ENCODE results near the gene ITGA7. TPM values are rescaled to one million over a fixed set of nuclear protein-coding genes. Genes with fewer than 3 reads are reported as not detected.
A peak's percentile ranks its signal among the peaks of the same experiment; 100 is the strongest.
"Not testable (repeated sequence)": the region's sequence is repeated elsewhere in the genome, so short reads cannot be mapped to it uniquely, and the experiment has no call there.

The ITGA7 gene
- total RNA-seq, 2 experiments from 2014 or later: 3.3 to 3.7 TPM

- Mint-ChIP-seq H3K27ac (no peak overlapping the region), H3K4me1 (no peaks in the 10 kb centered on the region), H3K9me3 (no peaks in the 10 kb centered on the region), H3K27me3 (peaks cover 4% of the 10 kb centered on the region), H3K36me3 (no peaks in the 10 kb centered on the region), H3K4me3 (no peak overlapping the region)
- no peak for DNase-seq
These were observed 36.0 kb downstream of the ITGA7 start for GRCh38 chr12:55671746-55672145.

GRCh38 chr12:55670276-55670675, 37.4 kb downstream of the ITGA7 start:
- H3K9me3 Mint-ChIP-seq: no peaks in the 10 kb centered on the region
- no peak overlapping the region for H3K4me3 Mint-ChIP-seq
- no peaks in the 10 kb centered on the region for H3K27me3 Mint-ChIP-seq
- H3K27ac Mint-ChIP-seq: no peak overlapping the region
- H3K36me3 Mint-ChIP-seq: no peaks in the 10 kb centered on the region
- no peak for DNase-seq
- H3K4me1 Mint-ChIP-seq: peaks cover 3% of the 10 kb centered on the region

- no peak overlapping the region for H3K27ac Mint-ChIP-seq
- peaks cover 3% of the 10 kb centered on the region for H3K4me1 Mint-ChIP-seq
- no peaks in the 10 kb centered on the region for H3K9me3 Mint-ChIP-seq
- no peak overlapping the region for H3K4me3 Mint-ChIP-seq
- no peaks in the 10 kb centered on the region for H3K36me3 Mint-ChIP-seq
- peaks cover under 1% of the 10 kb centered on the region for H3K27me3 Mint-ChIP-seq
- DNase-seq: no peak
These were observed 41.2 kb downstream of the ITGA7 start for GRCh38 chr12:55666508-55666907.

GRCh38 chr12:55664826-55665225, 42.9 kb downstream of the ITGA7 start:
- no peaks in the 10 kb centered on the region for H3K36me3 Mint-ChIP-seq
- peaks cover 3% of the 10 kb centered on the region for H3K4me1 Mint-ChIP-seq
- H3K9me3 Mint-ChIP-seq: no peaks in the 10 kb centered on the region
- DNase-seq: no peak
- H3K27ac Mint-ChIP-seq: no peak overlapping the region
- H3K4me3 Mint-ChIP-seq: no peak overlapping the region
- peaks cover 4% of the 10 kb centered on the region for H3K27me3 Mint-ChIP-seq

- Mint-ChIP-seq H3K27me3 (peaks cover 4% of the 10 kb centered on the region), H3K27ac (no peak overlapping the region), H3K9me3 (no peaks in the 10 kb centered on the region), H3K36me3 (no peaks in the 10 kb centered on the region), H3K4me1 (peaks cover 3% of the 10 kb centered on the region), H3K4me3 (no peak overlapping the region)
- no peak for DNase-seq
These were observed 44.3 kb downstream of the ITGA7 start for GRCh38 chr12:55663391-55663790.

- Mint-ChIP-seq H3K4me3 (no peak overlapping the region), H3K27ac (no peak overlapping the region), H3K27me3 (peaks cover 17% of the 10 kb centered on the region), H3K36me3 (no peaks in the 10 kb centered on the region), H3K4me1 (peaks cover 3% of the 10 kb centered on the region), H3K9me3 (no peaks in the 10 kb centered on the region)
- no peak for DNase-seq
These were observed 48.0 kb downstream of the ITGA7 start for GRCh38 chr12:55659486-55660385.

GRCh38 chr12:55658635-55659391, 48.9 kb downstream of the ITGA7 start:
- peaks cover 3% of the 10 kb centered on the region for H3K4me1 Mint-ChIP-seq
- no peaks in the 10 kb centered on the region for H3K9me3 Mint-ChIP-seq
- no peak overlapping the region for H3K27ac Mint-ChIP-seq

GRCh38 chr12:55658212-55658611, 49.5 kb downstream of the ITGA7 start:
- no peak overlapping the region for H3K27ac Mint-ChIP-seq
- no peaks in the 10 kb centered on the region for H3K36me3 Mint-ChIP-seq
- peaks cover 4% of the 10 kb centered on the region for H3K4me1 Mint-ChIP-seq
- peaks cover 17% of the 10 kb centered on the region for H3K27me3 Mint-ChIP-seq
- peaks cover under 1% of the 10 kb centered on the region for H3K9me3 Mint-ChIP-seq
- no peak for DNase-seq
- H3K4me3 Mint-ChIP-seq: no peak overlapping the region

More at GRCh38 chr12:55658635-55659391, 48.9 kb downstream of the ITGA7 start:
- Mint-ChIP-seq H3K36me3 (no peaks in the 10 kb centered on the region), H3K27me3 (peaks cover 17% of the 10 kb centered on the region), H3K4me3 (no peak overlapping the region)
- no peak for DNase-seq

- Mint-ChIP-seq H3K9me3 (peaks cover 6% of the 10 kb centered on the region), H3K4me1 (peaks cover 11% of the 10 kb centered on the region), H3K4me3 (no peak overlapping the region), H3K27me3 (peaks cover 17% of the 10 kb centered on the region), H3K27ac (no peak overlapping the region), H3K36me3 (no peaks in the 10 kb centered on the region)
- DNase-seq: no peak
These were observed 50.5 kb downstream of the ITGA7 start for GRCh38 chr12:55657212-55657611.

GRCh38 chr12:55654511-55655214, 53.0 kb downstream of the ITGA7 start:
- peaks cover 16% of the 10 kb centered on the region for H3K9me3 Mint-ChIP-seq
- peaks cover 13% of the 10 kb centered on the region for H3K27me3 Mint-ChIP-seq
- peaks cover 9% of the 10 kb centered on the region for H3K36me3 Mint-ChIP-seq
- no peak overlapping the region for H3K4me3 Mint-ChIP-seq
- peaks cover 23% of the 10 kb centered on the region for H3K4me1 Mint-ChIP-seq
- no peak overlapping the region for H3K27ac Mint-ChIP-seq
- no peak for DNase-seq

- Mint-ChIP-seq H3K27me3 (peaks cover 13% of the 10 kb centered on the region), H3K27ac (no peak overlapping the region), H3K9me3 (peaks cover 22% of the 10 kb centered on the region), H3K36me3 (peaks cover 9% of the 10 kb centered on the region), H3K4me3 (no peak overlapping the region), H3K4me1 (peaks cover 23% of the 10 kb centered on the region)
- DNase-seq: no peak
These were observed 54.7 kb downstream of the ITGA7 start for GRCh38 chr12:55653031-55653430.

GRCh38 chr12:55652352-55652751, 55.4 kb downstream of the ITGA7 start:
- Mint-ChIP-seq H3K36me3 (peaks cover 9% of the 10 kb centered on the region), H3K9me3 (peaks cover 23% of the 10 kb centered on the region), H3K4me1 (peaks cover 23% of the 10 kb centered on the region), H3K27ac (peak overlapping the region; percentile 26), H3K4me3 (no peak overlapping the region), H3K27me3 (peaks cover 10% of the 10 kb centered on the region)
- peak; percentile 21 for DNase-seq

- Mint-ChIP-seq H3K27me3 (peaks cover 3% of the 10 kb centered on the region), H3K9me3 (peaks cover 29% of the 10 kb centered on the region), H3K4me3 (no peak overlapping the region), H3K4me1 (peaks cover 29% of the 10 kb centered on the region), H3K27ac (no peak overlapping the region), H3K36me3 (peaks cover 14% of the 10 kb centered on the region)
- DNase-seq: no peak
These were observed 56.4 kb downstream of the ITGA7 start for GRCh38 chr12:55651299-55651683.

GRCh38 chr12:55650620-55651298, 56.9 kb downstream of the ITGA7 start:
- Mint-ChIP-seq H3K4me1 (peaks cover 31% of the 10 kb centered on the region), H3K36me3 (peaks cover 14% of the 10 kb centered on the region), H3K9me3 (peaks cover 29% of the 10 kb centered on the region)
- not testable (repeated sequence) for DNase-seq, H3K27ac Mint-ChIP-seq, H3K4me3 Mint-ChIP-seq, H3K27me3 Mint-ChIP-seq

Measured in activated naive CD8-positive, alpha-beta T cell treated with anti-CD3 and anti-CD28 coated beads for 36 hours (primary cell).